Endothelial cell of umbilical vein (primary cell): ENCODE data around the gene NINJ2. TPM values are rescaled to one million over a fixed set of nuclear protein-coding genes. Genes with fewer than 3 reads are reported as not detected.

Experiments used
- BruUV-seq: library from RNA; stranded (reverse); fragments of 400-500 nt; replicated peaks from 2 replicates; lab custom pipeline; 2021; lab: Mats Ljungman, UMichigan
- CTCF ChIA-PET: fragments of 300-600, 350-600 bp; sonication (Branson Sonifier 250); formaldehyde crosslinking; loops from one replicate; lab custom pipeline; 2021; ENCODE audit warnings: antibody characterized with exemption, inconsistent platforms; lab: Charles Lee
- POLR2A ChIA-PET: fragments of 300-600, 350-600 bp; sonication (Branson Sonifier 250); formaldehyde crosslinking; loops from one replicate; lab custom pipeline; 2021; ENCODE audit warnings: antibody characterized with exemption, inconsistent platforms; lab: Charles Lee
- DNase-seq: peaks from one replicate; pipeline ENCODE4 v3.0.0-alpha.2; 2011; ENCODE audit warnings: low read depth, low spot score
- FAIRE-seq: peaks from 2 replicates; lab custom pipeline; 2011; peaks lifted over from hg19 to GRCh38; lab: Jason Lieb, UNC
- H2AFZ ChIP-seq: 2 replicates; pipeline ENCODE4 v1.6.0; 2012; ENCODE audit warnings: low read depth, low read length, control low read depth, inconsistent platforms
- H3K27ac ChIP-seq: 2 replicates; pipeline ENCODE4 v1.5.1; 2011; ENCODE audit warnings: low read depth, mild to moderate bottlenecking, control low read depth, low read length, moderate library complexity; ENCODE audit not compliant: insufficient read depth
- H3K27me3 ChIP-seq, 2 experiments: 2 replicates each; pipeline versions ENCODE4 v1.6.0 to v1.6.1; 2011; ENCODE audit warnings: low read length in 2 of 2, mixed read lengths in 1 of 2; ENCODE audit not compliant: control insufficient read depth in 2 of 2, insufficient read depth in 2 of 2
- H3K36me3 ChIP-seq, 2 experiments: 2 replicates in 1 of 2; 3 replicates in 1 of 2; pipeline ENCODE4 v1.5.1; 2011; ENCODE audit warnings: low read length in 2 of 2, mild to moderate bottlenecking in 1 of 2, moderate library complexity in 1 of 2; ENCODE audit not compliant: control insufficient read depth in 2 of 2, insufficient read depth in 2 of 2; ENCODE audit errors: extremely low read depth in 1 of 2
- H3K4me1 ChIP-seq: 3 replicates; pipeline ENCODE4 v1.5.1; 2011; ENCODE audit warnings: mild to moderate bottlenecking, low read length; ENCODE audit not compliant: control insufficient read depth, insufficient read depth; ENCODE audit errors: extremely low read depth
- H3K4me2 ChIP-seq: 2 replicates; pipeline ENCODE4 v1.6.1; 2011; ENCODE audit warnings: low read length, control low read depth, mixed read lengths; ENCODE audit not compliant: insufficient read depth
- H3K4me3 ChIP-seq, 3 experiments: fragments of 200-600 bp in 1 of 3; sonication (generic), shearing (Covaris generic) in 1 of 3; replicated peaks in 1 of 3; 2 replicates each; pipeline ENCODE4 v1.5.1; 2011 to 2016; ENCODE audit warnings: control low read depth in 3 of 3, low read length in 3 of 3, mild to moderate bottlenecking in 2 of 3, inconsistent platforms in 1 of 3, low read depth in 1 of 3, moderate library complexity in 1 of 3; ENCODE audit not compliant: insufficient read depth in 1 of 3
- H3K79me2 ChIP-seq: 2 replicates; pipeline ENCODE4 v1.6.0; 2012; ENCODE audit warnings: low read length, inconsistent platforms; ENCODE audit not compliant: control insufficient read depth, insufficient read depth
- H3K9ac ChIP-seq: replicated peaks from 2 replicates; pipeline ENCODE3; 2011; ENCODE audit warnings: low read length, control low read depth; ENCODE audit not compliant: insufficient read depth; ENCODE audit errors: extremely low read depth
- H3K9me1 ChIP-seq: replicated peaks from 3 replicates; pipeline ENCODE4 v1.6.0; 2011; ENCODE audit warnings: mild to moderate bottlenecking, low read length; ENCODE audit not compliant: control insufficient read depth, insufficient read depth; ENCODE audit errors: extremely low read depth
- H3K9me3 ChIP-seq: replicated peaks from 2 replicates; pipeline ENCODE4 v1.5.1; 2012; ENCODE audit warnings: low read length, inconsistent platforms; ENCODE audit not compliant: control insufficient read depth, insufficient read depth
- H4K20me1 ChIP-seq: replicated peaks from 2 replicates; pipeline ENCODE3; 2011; ENCODE audit warnings: mild to moderate bottlenecking, low read length; ENCODE audit not compliant: control insufficient read depth, insufficient read depth; ENCODE audit errors: extremely low read depth
- CTCF ChIP-seq, 2 donors: IDR thresholded peaks; 1 replicate in 1 of 2; 2 replicates in 1 of 2; pipeline ENCODE4 v1.5.1; 2011; ENCODE audit warnings: low read length in 2 of 2, mild to moderate bottlenecking in 2 of 2, moderate library complexity in 2 of 2, control low read depth in 1 of 2, inconsistent platforms in 1 of 2, low read depth in 1 of 2; ENCODE audit not compliant: insufficient read depth in 1 of 2; ENCODE audit errors: extremely low read depth in 1 of 2
- EZH2 ChIP-seq: IDR thresholded peaks from 2 replicates; pipeline ENCODE4 v1.6.1; 2012; ENCODE audit warnings: borderline replicate concordance, low read depth, mild to moderate bottlenecking, moderate library complexity, low read length, inconsistent platforms; ENCODE audit not compliant: severe bottlenecking
- FOS ChIP-seq: IDR thresholded peaks from 2 replicates; pipeline ENCODE4 v1.6.1; 2011; ENCODE audit warnings: mild to moderate bottlenecking, low read length, moderate library complexity, borderline replicate concordance; ENCODE audit not compliant: insufficient read depth
- GATA2 ChIP-seq: IDR thresholded peaks from 2 replicates; pipeline ENCODE4 v1.7.0; 2011; ENCODE audit warnings: low read depth, mild to moderate bottlenecking, moderate library complexity, mixed read lengths, low read length; ENCODE audit not compliant: insufficient read length, insufficient read depth
- JUN ChIP-seq: IDR thresholded peaks from 2 replicates; pipeline ENCODE4 v1.6.1; 2011; ENCODE audit warnings: borderline replicate concordance, low read depth; ENCODE audit not compliant: insufficient read length, insufficient read depth
- MAX ChIP-seq: IDR thresholded peaks from 2 replicates; pipeline ENCODE4 v1.6.1; 2011; ENCODE audit not compliant: insufficient read depth, insufficient read length
- MYC ChIP-seq: IDR thresholded peaks from one replicate; pipeline ENCODE4 v1.6.1; 2011; ENCODE audit warnings: mild to moderate bottlenecking, low read depth, low read length
- POLR2A ChIP-seq: IDR thresholded peaks from 2 replicates; pipeline ENCODE4 v1.6.1; 2012; ENCODE audit warnings: low read depth, mild to moderate bottlenecking, control low read depth, low read length
- POLR2AphosphoS5 ChIP-seq: IDR thresholded peaks from 2 replicates; pipeline ENCODE4 v1.6.1; 2012; ENCODE audit warnings: low read depth, mild to moderate bottlenecking, control low read depth, low read length, moderate library complexity; ENCODE audit not compliant: insufficient read depth
- dilution Hi-C: fragments of 300-500 bp; cut with MboI; formaldehyde crosslinking; loops from one replicate; pipeline ENCODE4 v1.15.0; 2019; ENCODE audit warnings: low sequenced_read_pairs; ENCODE audit not compliant: extremely low pct_ligation_motif_present
- intact Hi-C: fragments of 100-400 bp; cut with micrococcal nuclease; formaldehyde crosslinking; loops from one replicate; pipeline ENCODE4 v1.10.0; 2022
- polyA plus RNA-seq, 4 experiments: library from polyadenylated mRNA; depleted of rRNA in 3 of 4; stranded (reverse) in 3 of 4; unstranded in 1 of 4; fragments of >200 nt; gene quantifications; 2 replicates each; pipeline versions ENCODE4 v1.2.1 to v1.2.3, GENCODE V29; 2011 to 2012; ENCODE audit warnings: missing spikeins in 1 of 4
- total RNA-seq: library from RNA; stranded (reverse); gene quantifications from 2 replicates; pipeline ENCODE4 v1.2.3, GENCODE V29; 2021

The NINJ2 gene
- total and polyA plus RNA-seq, 2 donors (not counting 3 experiments of a cell fraction or from before 2014, with no cell fraction given): 0.75 to 4.4 TPM

- no peaks in the 10 kb centered on the region for H3K9me3 ChIP-seq
- TF ChIP-seq GATA2 (no peak), JUN (no peak), FOS (no peak), EZH2 (no peak), MYC (no peak), MAX (no peak), POLR2A (no peak), CTCF (IDR thresholded peaks at IDR 0.05; ENCODE audit: extremely low read depth in 1 of 2, insufficient read depth in 1 of 2, low read depth in 1 of 2, low read length in 2 of 2) (no peak), POLR2AphosphoS5 (no peak)
- no peak overlapping the region for H3K4me2 ChIP-seq
- H3K79me2 ChIP-seq: no peaks in the 10 kb centered on the region
- no peak overlapping the region for H3K9ac ChIP-seq
- no peaks in the 10 kb centered on the region for H3K27me3 ChIP-seq
- DNase-seq: no peak
- no peaks in the 10 kb centered on the region for H4K20me1 ChIP-seq
- ChIA-PET CTCF (interaction anchor here (0.7 to 1.5 kb wide), 3 partner anchors 18 to 31 kb away, joined by 3 to 5 read pairs (median 3); no protein-coding TSS in a partner anchor), POLR2A (no interaction called here)
- H3K27ac ChIP-seq: no peak overlapping the region
- H3K4me3 ChIP-seq: no peak overlapping the region
- no TSS peak for BruUV-seq
- H2AFZ ChIP-seq: no peak overlapping the region
- no peaks in the 10 kb centered on the region for H3K9me1 ChIP-seq
- intact Hi-C loops: no loop called here
- peaks cover 16% of the 10 kb centered on the region for H3K4me1 ChIP-seq
- dilution Hi-C loops: no loop called here
- no peak for FAIRE-seq
- H3K36me3 ChIP-seq: no peaks in the 10 kb centered on the region
These were observed 60.6 kb downstream of the NINJ2 start for GRCh38 chr12:602700-603068.
